PFSK-1 (cell line): Measurements from ENCODE around the gene NDC80.

Source experiments
- POLR2AphosphoS5 ChIP-seq: IDR thresholded peaks from 2 replicates; pipeline ENCODE4 v1.6.1; 2012; ENCODE audit warnings: low read depth, mild to moderate bottlenecking, control low read depth, low read length, moderate library complexity
- SIN3A ChIP-seq: IDR thresholded peaks from 2 replicates; pipeline ENCODE4 v1.6.1; 2012; ENCODE audit warnings: mild to moderate bottlenecking, low read length, moderate library complexity, borderline replicate concordance; ENCODE audit not compliant: insufficient read depth
- TF ChIP-seq, protein P1 (sequence below), 2 experiments: IDR thresholded peaks; 2 replicates each; pipeline versions ENCODE4 v1.6.1 to v1.8.0; 2011 to 2012; ENCODE audit warnings: low read depth in 2 of 2, low read length in 2 of 2, control low read depth in 1 of 2, inconsistent platforms in 1 of 2, mild to moderate bottlenecking in 1 of 2, moderate library complexity in 1 of 2; ENCODE audit not compliant: insufficient read depth in 1 of 2

DNA sequence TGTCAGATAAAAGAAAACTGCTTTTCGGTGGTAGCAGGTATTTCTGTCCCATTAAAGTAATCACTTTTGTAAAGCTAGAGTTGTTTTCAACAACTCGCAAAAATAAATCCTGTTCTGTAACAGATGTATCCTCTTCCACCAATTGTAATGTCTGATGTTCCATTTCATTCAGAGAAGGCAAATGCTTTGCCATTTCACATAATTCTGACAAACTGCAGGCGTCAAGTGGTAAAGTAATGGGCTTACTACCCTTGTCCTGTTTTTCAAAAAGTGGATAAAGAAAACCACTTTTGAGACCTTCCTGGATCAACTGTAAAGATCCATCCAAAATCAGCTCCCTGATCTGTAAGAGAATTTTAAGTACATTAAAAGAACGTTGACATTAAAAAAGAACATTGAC is 16.7 kb upstream of the NDC80 start:
- TF ChIP-seq, protein P1, sequence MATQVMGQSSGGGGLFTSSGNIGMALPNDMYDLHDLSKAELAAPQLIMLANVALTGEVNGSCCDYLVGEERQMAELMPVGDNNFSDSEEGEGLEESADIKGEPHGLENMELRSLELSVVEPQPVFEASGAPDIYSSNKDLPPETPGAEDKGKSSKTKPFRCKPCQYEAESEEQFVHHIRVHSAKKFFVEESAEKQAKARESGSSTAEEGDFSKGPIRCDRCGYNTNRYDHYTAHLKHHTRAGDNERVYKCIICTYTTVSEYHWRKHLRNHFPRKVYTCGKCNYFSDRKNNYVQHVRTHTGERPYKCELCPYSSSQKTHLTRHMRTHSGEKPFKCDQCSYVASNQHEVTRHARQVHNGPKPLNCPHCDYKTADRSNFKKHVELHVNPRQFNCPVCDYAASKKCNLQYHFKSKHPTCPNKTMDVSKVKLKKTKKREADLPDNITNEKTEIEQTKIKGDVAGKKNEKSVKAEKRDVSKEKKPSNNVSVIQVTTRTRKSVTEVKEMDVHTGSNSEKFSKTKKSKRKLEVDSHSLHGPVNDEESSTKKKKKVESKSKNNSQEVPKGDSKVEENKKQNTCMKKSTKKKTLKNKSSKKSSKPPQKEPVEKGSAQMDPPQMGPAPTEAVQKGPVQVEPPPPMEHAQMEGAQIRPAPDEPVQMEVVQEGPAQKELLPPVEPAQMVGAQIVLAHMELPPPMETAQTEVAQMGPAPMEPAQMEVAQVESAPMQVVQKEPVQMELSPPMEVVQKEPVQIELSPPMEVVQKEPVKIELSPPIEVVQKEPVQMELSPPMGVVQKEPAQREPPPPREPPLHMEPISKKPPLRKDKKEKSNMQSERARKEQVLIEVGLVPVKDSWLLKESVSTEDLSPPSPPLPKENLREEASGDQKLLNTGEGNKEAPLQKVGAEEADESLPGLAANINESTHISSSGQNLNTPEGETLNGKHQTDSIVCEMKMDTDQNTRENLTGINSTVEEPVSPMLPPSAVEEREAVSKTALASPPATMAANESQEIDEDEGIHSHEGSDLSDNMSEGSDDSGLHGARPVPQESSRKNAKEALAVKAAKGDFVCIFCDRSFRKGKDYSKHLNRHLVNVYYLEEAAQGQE (IDR thresholded peaks at IDR 0.05; ENCODE audit: insufficient read depth in 1 of 2, low read depth in 2 of 2, low read length in 2 of 2) = no peak
- TF ChIP-seq POLR2AphosphoS5 = no peak
- TF ChIP-seq SIN3A = no peak
